HepG2 (cell line): ENCODE data around the gene TBC1D1. TPM values are rescaled to one million over a fixed set of nuclear protein-coding genes. Genes with fewer than 3 reads are reported as not detected.
A peak's percentile ranks its signal among the peaks of the same experiment; 100 is the strongest.

ENCODE experiments used
- ATAC-seq: fragments of 200-7000 bp; cut with Tn5 transposase; 3 replicates; pipeline ENCODE4 v1.9.1; 2020; ENCODE audit warnings: mild to moderate bottlenecking, moderate library complexity
- BruUV-seq: library from RNA; stranded (reverse); fragments of 400-500 nt; replicated peaks from 2 replicates; lab custom pipeline; 2021; lab: Mats Ljungman, UMichigan
- CTCF ChIA-PET: fragments of 300-600 bp; formaldehyde crosslinking; extraction: SDS; loops from one replicate; lab custom pipeline; 2021; ENCODE audit warnings: low total read pairs, inconsistent platforms, low intra/inter-chr PET ratio; lab: Yijun Ruan, JAX
- POLR2A ChIA-PET: fragments of 350-600 bp; sonication (Branson Sonifier 250); formaldehyde crosslinking; loops from one replicate; lab custom pipeline; 2020; ENCODE audit warnings: antibody characterized with exemption, inconsistent platforms; lab: Yijun Ruan, JAX
- DNase-seq: peaks from one replicate; pipeline ENCODE4 v3.0.0-alpha.2; 2015; ENCODE audit warnings: low spot score
- FAIRE-seq: peaks from 3 replicates; lab custom pipeline; 2011; peaks lifted over from hg19 to GRCh38; lab: Jason Lieb, UNC
- H2AFZ ChIP-seq: one replicate; pipeline ENCODE4 v1.6.1; 2011; ENCODE audit warnings: low read length, inconsistent platforms
- H3K27ac ChIP-seq: fragments of 300-600 bp; 3 replicates; pipeline ENCODE4 v1.8.0; 2011; ENCODE audit warnings: mixed run types, mild to moderate bottlenecking, mixed read lengths, low read length, inconsistent platforms; ENCODE audit not compliant: insufficient read depth; ENCODE audit errors: extremely low read length
- H3K27me3 ChIP-seq, 2 experiments: fragments of 200-600 bp in 1 of 2; 2 replicates in 1 of 2; 3 replicates in 1 of 2; pipeline versions ENCODE4 v1.6.0 to v1.8.0; 2011; ENCODE audit warnings: low read length in 2 of 2, mild to moderate bottlenecking in 2 of 2, moderate library complexity in 2 of 2, inconsistent platforms in 1 of 2; ENCODE audit not compliant: insufficient read depth in 2 of 2, control insufficient read depth in 1 of 2
- H3K36me3 ChIP-seq, 2 experiments: fragments of 200-600 bp in 1 of 2; replicated peaks in 1 of 2; 2 replicates in 1 of 2; 3 replicates in 1 of 2; pipeline versions ENCODE4 v1.5.1 to v1.8.0; 2011; ENCODE audit warnings: low read length in 2 of 2, inconsistent platforms in 1 of 2; ENCODE audit not compliant: insufficient read depth in 2 of 2, control insufficient read depth in 1 of 2
- H3K4me1 ChIP-seq: 2 replicates; pipeline ENCODE4 v1.5.1; 2012; ENCODE audit warnings: low read length, inconsistent platforms; ENCODE audit not compliant: insufficient read depth
- H3K4me2 ChIP-seq: 2 replicates; pipeline ENCODE4 v1.6.0; 2011; ENCODE audit warnings: low read depth, low read length, inconsistent platforms
- H3K4me3 ChIP-seq, 3 experiments: fragments of 200-600 bp in 1 of 3; sonication (generic), shearing (Covaris generic) in 1 of 3; replicated peaks in 1 of 3; 2 replicates each; pipeline ENCODE4 v1.5.1; 2011 to 2016; ENCODE audit warnings: low read length in 3 of 3, inconsistent platforms in 2 of 3, low read depth in 2 of 3, mild to moderate bottlenecking in 2 of 3, control low read depth in 1 of 3, mixed read lengths in 1 of 3; ENCODE audit not compliant: insufficient read depth in 1 of 3
- H3K79me2 ChIP-seq: one replicate; pipeline ENCODE4 v1.6.1; 2011; ENCODE audit warnings: low read length, inconsistent platforms; ENCODE audit not compliant: insufficient read depth
- H3K9ac ChIP-seq: 2 replicates; pipeline ENCODE4 v1.6.0; 2011; ENCODE audit warnings: mild to moderate bottlenecking, low read depth, low read length, inconsistent platforms; ENCODE audit not compliant: insufficient read depth
- H3K9me3 ChIP-seq: 2 replicates; pipeline ENCODE4 v1.5.1; 2012; ENCODE audit warnings: mild to moderate bottlenecking, low read length
- H4K20me1 ChIP-seq: 2 replicates; pipeline ENCODE4 v1.6.0; 2011; ENCODE audit warnings: inconsistent platforms, mild to moderate bottlenecking, low read length, moderate library complexity; ENCODE audit not compliant: insufficient read depth
- DMAP1 ChIP-seq: IDR thresholded peaks from 2 replicates; pipeline ENCODE4 v1.6.1; 2016
- GATAD2A ChIP-seq: IDR thresholded peaks from 2 replicates; pipeline ENCODE4 v1.6.1; 2016
- GZF1 ChIP-seq: sonication (generic); formaldehyde crosslinking; IDR thresholded peaks from 2 replicates; pipeline ENCODE4 v1.5.1; 2020; ENCODE audit warnings: mild to moderate bottlenecking, missing genetic modification reagents
- NFIB ChIP-seq: sonication (generic); formaldehyde crosslinking; IDR thresholded peaks from 2 replicates; pipeline ENCODE4 v1.9.0; 2021; ENCODE audit warnings: missing genetic modification reagents, mild to moderate bottlenecking, borderline replicate concordance
- TBX2 ChIP-seq: sonication (generic); formaldehyde crosslinking; IDR thresholded peaks from 2 replicates; pipeline ENCODE4 v1.5.0; 2020; ENCODE audit warnings: missing genetic modification reagents, mild to moderate bottlenecking, borderline replicate concordance
- ZNF451 ChIP-seq: sonication (generic); formaldehyde crosslinking; IDR thresholded peaks from 2 replicates; pipeline ENCODE4 v1.5.0; 2020; ENCODE audit warnings: mild to moderate bottlenecking, missing genetic modification reagents
- ZNF713 ChIP-seq: sonication (generic); formaldehyde crosslinking; IDR thresholded peaks from 2 replicates; pipeline ENCODE4 v1.4.0; 2020; ENCODE audit warnings: mild to moderate bottlenecking, missing genetic modification reagents
- WGBS: methylation state at CpG from one replicate; pipeline ENCODE4 v1.1.6; 2017; ENCODE audit warnings: low lambda C conversion rate; 5-methylcytosine and 5-hydroxymethylcytosine counted together
- in situ Hi-C: cut with HindIII; loops from 2 replicates; pipeline ENCODE4 v1.10.0; 2017; ENCODE audit warnings: low pct_unique_long_range_greater_than_20kb; ENCODE audit not compliant: extremely low pct_ligation_motif_present
- intact Hi-C: fragments of 100-400 bp; cut with micrococcal nuclease; formaldehyde crosslinking; loops from one replicate; pipeline ENCODE4 v1.10.0; 2022; ENCODE audit not compliant: unreplicated experiment
- polyA plus RNA-seq, 8 experiments: library from polyadenylated mRNA; depleted of rRNA in 3 of 8; stranded (reverse) in 7 of 8; unstranded in 1 of 8; fragments of >200 nt; fragmentation: Illumina TruSeq in 4 of 8; extraction: Trizol in 4 of 8; gene quantifications; 2 replicates each; pipeline versions ENCODE4 v1.2.1 to v1.2.3, GENCODE V29; 2011 to 2016; ENCODE audit warnings: low read depth in 4 of 8, missing spikeins in 1 of 8, mixed read lengths in 1 of 8; ENCODE audit not compliant: insufficient read depth in 1 of 8
- total RNA-seq, 5 experiments: library from RNA; depleted of rRNA; stranded (reverse); fragments of >200 nt; fragmentation: Illumina TruSeq; extraction: Trizol; gene quantifications; 2 replicates each; pipeline ENCODE4 v1.2.3, GENCODE V29; 2016; ENCODE audit warnings: low read depth in 1 of 5
- TF ChIP-seq, protein P1 (sequence below): sonication (generic); formaldehyde crosslinking; IDR thresholded peaks from 2 replicates; pipeline ENCODE4 v1.4.0; 2020; ENCODE audit warnings: low read depth, missing genetic modification reagents
- TF ChIP-seq, protein P2 (sequence below): sonication (generic); formaldehyde crosslinking; IDR thresholded peaks from 2 replicates; pipeline ENCODE4 v1.4.0; 2020; ENCODE audit warnings: missing genetic modification reagents
- TF ChIP-seq, protein P3 (sequence below): sonication (generic); formaldehyde crosslinking; IDR thresholded peaks from 2 replicates; pipeline ENCODE4 v1.5.1; 2020; ENCODE audit warnings: missing genetic modification reagents, mild to moderate bottlenecking, borderline replicate concordance
- TF ChIP-seq, protein P4 (sequence below): sonication (generic); IDR thresholded peaks from 2 replicates; pipeline ENCODE4 v1.6.1; 2016; ENCODE audit warnings: low read depth, borderline replicate concordance

TBC1D1 gene
- total and polyA plus RNA-seq, 2 of the 13 experiments (the other 11 are each of a cell fraction or from before 2014, with no cell fraction given) = 37.3 to 62.8 TPM

DNA sequence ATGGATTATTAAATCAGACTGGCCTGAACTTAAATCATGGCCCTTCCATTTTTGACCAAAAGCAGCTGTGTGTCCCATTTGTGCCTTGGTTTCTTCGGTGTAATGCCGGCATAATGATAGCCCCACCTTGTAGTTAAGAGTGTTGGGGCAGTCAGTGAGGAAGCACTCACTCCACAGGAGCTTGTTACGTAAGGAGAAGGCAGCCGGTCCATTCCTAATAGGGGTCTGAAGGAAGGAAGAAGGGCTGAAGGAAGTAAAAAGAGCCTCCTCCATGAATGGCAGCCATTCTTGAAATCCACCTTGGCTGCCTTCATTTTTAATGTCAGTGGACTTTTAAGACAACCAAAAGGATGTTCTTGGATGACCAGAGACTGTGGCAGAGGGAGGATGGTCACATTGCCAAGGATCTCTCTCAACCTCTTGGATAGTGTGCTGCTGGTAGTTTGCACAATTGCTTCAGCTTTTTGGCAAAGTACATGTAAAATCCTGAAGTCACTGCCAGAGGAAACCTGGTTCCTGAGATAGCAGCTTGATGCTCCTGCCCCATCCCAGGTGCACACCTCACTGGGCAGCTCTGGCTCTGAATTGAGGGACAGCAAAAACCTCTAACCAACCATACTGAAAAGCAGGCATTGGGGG lies 182.8 kb downstream of the TBC1D1 start (continued):
- TF ChIP-seq, protein P1, sequence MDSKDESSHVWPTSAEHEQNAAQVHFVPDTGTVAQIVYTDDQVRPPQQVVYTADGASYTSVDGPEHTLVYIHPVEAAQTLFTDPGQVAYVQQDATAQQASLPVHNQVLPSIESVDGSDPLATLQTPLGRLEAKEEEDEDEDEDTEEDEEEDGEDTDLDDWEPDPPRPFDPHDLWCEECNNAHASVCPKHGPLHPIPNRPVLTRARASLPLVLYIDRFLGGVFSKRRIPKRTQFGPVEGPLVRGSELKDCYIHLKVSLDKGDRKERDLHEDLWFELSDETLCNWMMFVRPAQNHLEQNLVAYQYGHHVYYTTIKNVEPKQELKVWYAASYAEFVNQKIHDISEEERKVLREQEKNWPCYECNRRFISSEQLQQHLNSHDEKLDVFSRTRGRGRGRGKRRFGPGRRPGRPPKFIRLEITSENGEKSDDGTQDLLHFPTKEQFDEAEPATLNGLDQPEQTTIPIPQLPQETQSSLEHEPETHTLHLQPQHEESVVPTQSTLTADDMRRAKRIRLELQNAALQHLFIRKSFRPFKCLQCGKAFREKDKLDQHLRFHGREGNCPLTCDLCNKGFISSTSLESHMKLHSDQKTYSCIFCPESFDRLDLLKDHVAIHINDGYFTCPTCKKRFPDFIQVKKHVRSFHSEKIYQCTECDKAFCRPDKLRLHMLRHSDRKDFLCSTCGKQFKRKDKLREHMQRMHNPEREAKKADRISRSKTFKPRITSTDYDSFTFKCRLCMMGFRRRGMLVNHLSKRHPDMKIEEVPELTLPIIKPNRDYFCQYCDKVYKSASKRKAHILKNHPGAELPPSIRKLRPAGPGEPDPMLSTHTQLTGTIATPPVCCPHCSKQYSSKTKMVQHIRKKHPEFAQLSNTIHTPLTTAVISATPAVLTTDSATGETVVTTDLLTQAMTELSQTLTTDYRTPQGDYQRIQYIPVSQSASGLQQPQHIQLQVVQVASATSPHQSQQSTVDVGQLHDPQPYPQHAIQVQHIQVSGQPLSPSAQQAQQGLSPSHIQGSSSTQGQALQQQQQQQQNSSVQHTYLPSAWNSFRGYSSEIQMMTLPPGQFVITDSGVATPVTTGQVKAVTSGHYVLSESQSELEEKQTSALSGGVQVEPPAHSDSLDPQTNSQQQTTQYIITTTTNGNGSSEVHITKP (CRISPR knock-in tag) = no peak
- TF ChIP-seq DMAP1 (CRISPR knock-in tag) (no peak), GZF1 (CRISPR knock-in tag) (no peak)
- TF ChIP-seq, protein P2, sequence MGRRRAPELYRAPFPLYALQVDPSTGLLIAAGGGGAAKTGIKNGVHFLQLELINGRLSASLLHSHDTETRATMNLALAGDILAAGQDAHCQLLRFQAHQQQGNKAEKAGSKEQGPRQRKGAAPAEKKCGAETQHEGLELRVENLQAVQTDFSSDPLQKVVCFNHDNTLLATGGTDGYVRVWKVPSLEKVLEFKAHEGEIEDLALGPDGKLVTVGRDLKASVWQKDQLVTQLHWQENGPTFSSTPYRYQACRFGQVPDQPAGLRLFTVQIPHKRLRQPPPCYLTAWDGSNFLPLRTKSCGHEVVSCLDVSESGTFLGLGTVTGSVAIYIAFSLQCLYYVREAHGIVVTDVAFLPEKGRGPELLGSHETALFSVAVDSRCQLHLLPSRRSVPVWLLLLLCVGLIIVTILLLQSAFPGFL = no peak

DNA sequence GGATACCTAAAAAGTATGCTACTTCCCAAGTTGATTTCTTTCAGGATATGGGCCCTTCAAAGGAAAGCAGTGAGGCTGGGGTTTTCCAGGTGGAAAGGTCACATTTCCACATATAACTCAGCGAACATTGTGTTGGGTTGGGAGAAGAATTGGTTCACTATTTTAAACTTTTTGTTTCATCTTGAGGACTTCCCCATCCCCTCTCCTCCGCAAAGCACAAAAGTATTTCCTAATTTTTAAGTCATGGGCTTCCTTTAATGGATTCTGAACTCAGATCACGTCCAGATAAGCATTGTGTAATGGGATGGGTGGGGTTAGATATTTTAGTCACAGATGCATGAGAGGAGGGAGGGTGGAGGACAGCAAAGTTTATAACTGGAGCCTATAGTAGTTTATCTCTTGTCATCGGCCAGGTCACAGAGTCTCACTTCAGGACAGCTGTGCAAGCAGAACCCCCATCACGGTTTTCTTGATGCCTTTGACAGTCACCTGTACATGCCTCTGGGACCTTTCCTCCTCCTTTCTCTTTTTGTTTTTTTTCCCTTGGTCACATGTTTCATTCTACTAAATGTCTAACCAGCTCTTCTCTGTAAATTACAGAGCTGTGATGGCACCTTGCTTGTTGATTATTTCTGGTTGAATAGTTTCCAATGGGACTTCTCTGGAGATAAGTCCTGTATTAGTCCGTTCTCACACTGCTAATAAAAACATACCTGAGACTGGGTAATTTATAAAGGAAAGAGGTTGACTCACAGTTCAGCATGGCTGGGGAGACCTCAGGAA lies 184.7 kb downstream of the TBC1D1 start:
- ATAC-seq (peak; percentile 24), DNase-seq (peak; percentile 89), FAIRE-seq (peak; percentile 90)
- Histone ChIP-seq H3K4me3 (no peak overlapping the region), H4K20me1 (no peaks in the 10 kb centered on the region), H2AFZ (no peak overlapping the region), H3K4me2 (peak overlapping the region; percentile 50), H3K9me3 (no peaks in the 10 kb centered on the region), H3K4me1 (peaks cover 100% of the 10 kb centered on the region), H3K79me2 (no peaks in the 10 kb centered on the region), H3K27me3 (no peaks in the 10 kb centered on the region), H3K36me3 (0 out of 5 replicates have a peak, but pooled peaks cover 0 to 1% of the 10 kb centered on the region in 2 experiments), H3K27ac (peak overlapping the region; percentile 97), H3K9ac (peak overlapping the region; percentile 26; the same call in 1 of the 2 replicates)
- ChIA-PET POLR2A (interaction anchor here (0.7 to 4.2 kb wide), 4 partner anchors 58 to 87 kb away, joined by 3 to 84 read pairs (median 9); no protein-coding TSS in a partner anchor), CTCF (no interaction called here)
- BruUV-seq = no TSS peak
- intact Hi-C loops (loop anchor here (1.0 to 5.0 kb wide), 4 partner anchors 37 to 592 kb away; no protein-coding TSS in a partner anchor), in situ Hi-C loops (loop anchor here (5.0 kb wide), 3 partner anchors 57 to 597 kb away; no protein-coding TSS in a partner anchor)
- WGBS = 15% methylated on average over 6 of the region's 6 CpGs
- TF ChIP-seq, protein P3, sequence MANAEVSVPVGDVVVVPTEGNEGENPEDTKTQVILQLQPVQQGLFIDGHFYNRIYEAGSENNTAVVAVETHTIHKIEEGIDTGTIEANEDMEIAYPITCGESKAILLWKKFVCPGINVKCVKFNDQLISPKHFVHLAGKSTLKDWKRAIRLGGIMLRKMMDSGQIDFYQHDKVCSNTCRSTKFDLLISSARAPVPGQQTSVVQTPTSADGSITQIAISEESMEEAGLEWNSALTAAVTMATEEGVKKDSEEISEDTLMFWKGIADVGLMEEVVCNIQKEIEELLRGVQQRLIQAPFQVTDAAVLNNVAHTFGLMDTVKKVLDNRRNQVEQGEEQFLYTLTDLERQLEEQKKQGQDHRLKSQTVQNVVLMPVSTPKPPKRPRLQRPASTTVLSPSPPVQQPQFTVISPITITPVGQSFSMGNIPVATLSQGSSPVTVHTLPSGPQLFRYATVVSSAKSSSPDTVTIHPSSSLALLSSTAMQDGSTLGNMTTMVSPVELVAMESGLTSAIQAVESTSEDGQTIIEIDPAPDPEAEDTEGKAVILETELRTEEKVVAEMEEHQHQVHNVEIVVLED (CRISPR knock-in tag) = 0 out of 2 replicates have a peak, but pooled peaks have one; percentile 25
- TF ChIP-seq ZNF451 (no peak), TBX2 (CRISPR knock-in tag) (peak; percentile 72; the same call in 1 of the 2 replicates), GATAD2A (peak; percentile 71), ZNF713 (CRISPR knock-in tag) (no peak), NFIB (no peak)
- TF ChIP-seq, protein P4, sequence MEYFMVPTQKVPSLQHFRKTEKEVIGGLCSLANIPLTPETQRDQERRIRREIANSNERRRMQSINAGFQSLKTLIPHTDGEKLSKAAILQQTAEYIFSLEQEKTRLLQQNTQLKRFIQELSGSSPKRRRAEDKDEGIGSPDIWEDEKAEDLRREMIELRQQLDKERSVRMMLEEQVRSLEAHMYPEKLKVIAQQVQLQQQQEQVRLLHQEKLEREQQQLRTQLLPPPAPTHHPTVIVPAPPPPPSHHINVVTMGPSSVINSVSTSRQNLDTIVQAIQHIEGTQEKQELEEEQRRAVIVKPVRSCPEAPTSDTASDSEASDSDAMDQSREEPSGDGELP = peak; percentile 92; the same call in 1 of the 2 replicates
